Measurements from ENCODE around the gene SLC17A9.
A peak's percentile ranks its signal among the peaks of the same experiment; 100 is the strongest.

The SLC17A9 gene

GRCh38 chr20:62952373-62952967 is at the start of gene SLC17A9:
Gene SLC17A9 (plus strand): TSS chr20:62952709. CDS start chr20:62952831, 122 bp downstream.
- peak; percentile 86 for TF ChIP-seq POLR2A (IDR thresholded peaks at IDR 0.05; ENCODE audit: extremely low read depth, insufficient read length)
- peak; percentile 22 for TF ChIP-seq CTCF (IDR thresholded peaks at IDR 0.05; ENCODE audit: low read depth, low read length)
- peak; percentile 97 for TF ChIP-seq MYC (IDR thresholded peaks at IDR 0.05; ENCODE audit: low read depth, low read length)
- TF ChIP-seq, protein P1, sequence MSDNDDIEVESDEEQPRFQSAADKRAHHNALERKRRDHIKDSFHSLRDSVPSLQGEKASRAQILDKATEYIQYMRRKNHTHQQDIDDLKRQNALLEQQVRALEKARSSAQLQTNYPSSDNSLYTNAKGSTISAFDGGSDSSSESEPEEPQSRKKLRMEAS (IDR thresholded peaks at IDR 0.05; ENCODE audit: low read depth, low read length), result peak; percentile 95
- peak; percentile 94 for DNase-seq (ENCODE audit: low read depth)
- peak within 1 kb of the TSS; percentile 96 for H3K4me3 ChIP-seq (ENCODE audit: low read depth, low read length)

GRCh38 chr20:62902926-62903615 is 49.4 kb upstream of the SLC17A9 start:
- TF ChIP-seq, protein P1 (IDR thresholded peaks at IDR 0.05; ENCODE audit: low read depth, low read length), result no peak
- TF ChIP-seq POLR2A (IDR thresholded peaks at IDR 0.05; ENCODE audit: extremely low read depth, insufficient read length), result no peak
- no peak for TF ChIP-seq MYC (IDR thresholded peaks at IDR 0.05; ENCODE audit: low read depth, low read length)
- H3K4me3 ChIP-seq (ENCODE audit: low read depth, low read length), result no peak overlapping the region
- DNase-seq (ENCODE audit: low read depth), result no peak

DNA sequence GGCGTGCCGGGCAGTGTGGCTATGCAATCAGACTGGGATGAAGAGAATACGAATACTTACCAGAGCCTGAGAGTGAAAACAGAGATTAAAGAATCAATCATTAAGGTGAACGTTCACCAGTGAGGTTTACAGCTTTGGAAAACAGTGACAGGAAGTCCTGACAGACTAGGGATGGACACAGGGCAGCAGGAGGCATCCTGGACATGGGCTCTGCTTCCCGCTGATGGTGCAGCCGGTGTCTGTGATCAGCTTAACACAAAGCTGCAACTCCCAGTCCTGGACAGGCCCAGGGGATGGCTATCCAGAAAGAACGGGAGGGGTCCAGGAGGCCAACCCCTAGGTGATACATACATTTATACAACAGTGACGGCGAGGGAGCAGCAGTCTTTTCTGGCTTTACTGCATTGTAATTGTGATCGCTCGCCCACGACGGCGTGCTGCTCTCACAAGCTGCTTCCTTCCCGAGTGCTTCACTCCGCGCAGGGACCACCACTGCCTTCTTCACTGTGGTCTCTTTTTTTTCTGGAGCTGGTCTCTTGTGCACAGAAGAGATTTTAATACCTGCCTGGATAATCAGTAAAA is 46.9 kb upstream of the SLC17A9 start:
- no peak overlapping the region for H3K4me3 ChIP-seq (ENCODE audit: low read depth, low read length)
- TF ChIP-seq POLR2A (IDR thresholded peaks at IDR 0.05; ENCODE audit: extremely low read depth, insufficient read length), result no peak
- no peak for TF ChIP-seq CTCF (IDR thresholded peaks at IDR 0.05; ENCODE audit: low read depth, low read length)
- TF ChIP-seq, protein P1 (IDR thresholded peaks at IDR 0.05; ENCODE audit: low read depth, low read length), result no peak
- no peak for TF ChIP-seq MYC (IDR thresholded peaks at IDR 0.05; ENCODE audit: low read depth, low read length)
- DNase-seq (ENCODE audit: low read depth), result no peak

- no peak for DNase-seq (ENCODE audit: low read depth)
- TF ChIP-seq, protein P1 (IDR thresholded peaks at IDR 0.05; ENCODE audit: low read depth, low read length), result no peak
- no peak for TF ChIP-seq POLR2A (IDR thresholded peaks at IDR 0.05; ENCODE audit: extremely low read depth, insufficient read length)
- no peak for TF ChIP-seq CTCF (IDR thresholded peaks at IDR 0.05; ENCODE audit: low read depth, low read length)
- no peak for TF ChIP-seq MYC (IDR thresholded peaks at IDR 0.05; ENCODE audit: low read depth, low read length)
- H3K4me3 ChIP-seq (ENCODE audit: low read depth, low read length), result no peak overlapping the region
Observed at GRCh38 chr20:62906209-62906608, 46.3 kb upstream of the SLC17A9 start.

DNA sequence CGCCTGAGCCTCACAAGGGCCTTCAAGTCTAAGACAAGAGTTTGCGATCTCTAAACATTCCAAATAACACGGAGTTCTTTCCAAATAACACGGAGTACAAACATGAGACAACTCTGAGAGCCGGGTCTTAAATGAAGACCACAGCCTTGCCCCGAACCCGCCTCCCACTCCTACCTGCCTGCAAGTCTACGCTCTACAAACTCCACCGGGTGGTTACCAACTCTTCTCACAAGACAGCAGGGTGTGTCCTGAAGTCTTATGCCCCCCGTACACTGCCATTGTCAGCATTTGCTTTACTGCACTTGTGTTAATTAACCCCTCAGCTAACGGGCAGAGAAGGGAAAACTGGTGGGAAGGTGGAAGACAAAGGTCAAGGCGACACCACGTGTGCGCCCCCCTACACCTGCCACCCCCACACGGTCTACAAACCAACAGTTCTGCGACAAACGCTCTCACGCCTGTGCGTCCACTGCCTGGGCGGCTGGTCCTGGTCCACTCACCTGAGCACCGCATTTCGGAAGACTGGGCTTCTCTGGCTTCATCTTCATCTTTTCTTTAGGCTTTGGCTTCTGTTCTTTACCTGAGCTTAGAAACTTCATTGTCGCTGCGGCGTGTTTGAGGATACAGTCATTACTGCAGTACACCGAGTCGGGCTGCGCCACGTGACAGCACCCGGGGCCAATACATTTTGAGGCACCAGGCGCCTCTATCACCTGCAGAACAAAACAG is 45.7 kb upstream of the SLC17A9 start:
- DNase-seq (ENCODE audit: low read depth), result no peak
- no peak overlapping the region for H3K4me3 ChIP-seq (ENCODE audit: low read depth, low read length)
- TF ChIP-seq, protein P1 (IDR thresholded peaks at IDR 0.05; ENCODE audit: low read depth, low read length), result no peak
- no peak for TF ChIP-seq CTCF (IDR thresholded peaks at IDR 0.05; ENCODE audit: low read depth, low read length)
- TF ChIP-seq POLR2A (IDR thresholded peaks at IDR 0.05; ENCODE audit: extremely low read depth, insufficient read length), result no peak
- no peak for TF ChIP-seq MYC (IDR thresholded peaks at IDR 0.05; ENCODE audit: low read depth, low read length)

Data from NB4 (cell line).